Activated T-helper 2 cell treated with anti-CD3 and anti-CD28 coated beads, Interferon-gamma antibody, Interleukin-2, Interleukin-4, amounts not matched to agents 10 μg/mL and 5 μg/mL and 100 μg/mL, durations not matched to agents 14 hours and 24 hours and 36 hours (primary cell): ENCODE measurements around the gene ST3GAL3. TPM values are rescaled to one million over a fixed set of nuclear protein-coding genes. Genes with fewer than 3 reads are reported as not detected.
A peak's percentile ranks its signal among the peaks of the same experiment; 100 is the strongest.

ENCODE experiments used
- DNase-seq: peaks from one replicate; pipeline ENCODE4 v3.0.0; 2021; ENCODE audit warnings: low spot score
- H3K27ac Mint-ChIP-seq: one replicate; pipeline ENCODE4 v1.8.0; 2021; ENCODE audit warnings: mixed read lengths
- H3K27me3 Mint-ChIP-seq: one replicate; pipeline ENCODE4 v1.8.0; 2021; ENCODE audit warnings: low read depth, mixed read lengths
- H3K36me3 Mint-ChIP-seq: one replicate; pipeline ENCODE4 v1.8.0; 2021; ENCODE audit warnings: low read depth, mixed read lengths
- H3K4me1 Mint-ChIP-seq: one replicate; pipeline ENCODE4 v1.8.0; 2021; ENCODE audit warnings: low read depth, mixed read lengths
- H3K4me3 Mint-ChIP-seq: one replicate; pipeline ENCODE4 v1.8.0; 2021; ENCODE audit warnings: low read depth, mild to moderate bottlenecking, moderate library complexity, mixed read lengths
- H3K9me3 Mint-ChIP-seq: one replicate; pipeline ENCODE4 v1.8.0; 2021; ENCODE audit warnings: mixed read lengths
- intact Hi-C: fragments of 100-400 bp; cut with micrococcal nuclease; formaldehyde crosslinking; loops from one replicate; pipeline ENCODE4 v1.15.1; 2023
- total RNA-seq: library from RNA; stranded (reverse); gene quantifications from 2 replicates; pipeline ENCODE4 v1.2.3, GENCODE V29; 2022

ST3GAL3 gene
- total RNA-seq, 1 donor from 2014 or later, result 22.0 TPM

DNA sequence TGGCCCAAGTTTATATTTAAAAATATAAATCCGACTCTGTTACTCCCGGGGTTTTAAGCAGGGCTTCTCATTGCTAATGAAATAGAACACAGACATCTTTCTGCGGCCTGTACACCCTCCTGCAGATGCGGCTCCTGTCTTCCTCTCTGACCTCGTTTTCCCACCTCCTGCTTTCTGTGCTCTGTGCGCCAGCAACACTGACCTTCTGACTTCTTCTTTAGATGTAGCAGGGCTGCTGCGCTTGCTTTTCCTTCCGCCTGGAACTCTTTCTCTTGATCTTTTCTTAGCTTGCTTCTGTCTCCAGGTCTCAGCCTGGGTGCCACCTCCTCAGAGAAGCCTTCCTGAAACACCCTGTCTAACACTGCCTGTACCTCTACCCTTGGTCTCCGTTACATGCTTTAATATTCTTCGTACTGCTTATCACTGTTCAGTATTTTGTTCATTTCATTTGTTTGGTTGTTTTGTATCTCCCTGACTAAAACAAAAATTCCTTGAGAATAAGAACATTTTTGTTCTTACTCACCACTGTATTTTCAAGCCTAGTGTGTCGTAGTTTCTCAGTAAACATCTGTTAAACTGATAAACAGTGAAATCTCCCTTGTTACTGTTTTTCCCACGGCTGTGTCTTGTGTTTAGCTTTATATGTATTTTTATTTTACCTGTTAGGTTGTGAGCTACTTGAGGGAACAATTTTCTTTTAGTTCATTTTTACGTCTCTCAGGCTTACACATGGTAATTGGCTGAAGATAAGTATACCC lies 79.0 kb downstream of the ST3GAL3 start:
- no peak overlapping the region for H3K27ac Mint-ChIP-seq
- H3K27me3 Mint-ChIP-seq, result no peaks in the 10 kb centered on the region
- intact Hi-C loops, result no loop called here
- no peaks in the 10 kb centered on the region for H3K9me3 Mint-ChIP-seq
- peaks cover 17% of the 10 kb centered on the region for H3K4me1 Mint-ChIP-seq
- H3K4me3 Mint-ChIP-seq, result no peak overlapping the region
- peaks cover 3% of the 10 kb centered on the region for H3K36me3 Mint-ChIP-seq
- DNase-seq, result no peak

DNA sequence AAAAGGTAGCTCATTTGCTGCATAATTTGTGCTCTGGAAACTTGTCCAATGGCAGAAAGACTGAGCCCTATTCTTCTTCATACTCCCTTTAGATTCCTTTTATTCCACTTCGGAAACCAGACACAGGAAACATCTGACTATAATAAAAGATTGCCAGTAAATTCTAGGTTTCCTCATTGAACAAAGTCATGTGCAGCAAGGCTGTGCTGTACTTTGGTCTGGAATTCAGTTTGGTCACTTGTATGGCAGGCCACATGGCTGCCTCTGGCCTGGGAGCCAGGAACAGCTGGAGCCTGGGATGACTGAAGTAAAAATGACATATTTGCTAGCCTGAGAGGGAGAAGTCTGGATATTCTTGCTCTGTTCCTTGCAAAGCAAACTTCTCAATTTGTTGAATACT lies 79.6 kb downstream of the ST3GAL3 start:
- intact Hi-C loops, result no loop called here
- Mint-ChIP-seq H3K27me3 (no peaks in the 10 kb centered on the region), H3K4me3 (no peak overlapping the region), H3K9me3 (no peaks in the 10 kb centered on the region), H3K36me3 (no peaks in the 10 kb centered on the region), H3K4me1 (peaks cover 17% of the 10 kb centered on the region), H3K27ac (no peak overlapping the region)
- DNase-seq, result no peak

DNA sequence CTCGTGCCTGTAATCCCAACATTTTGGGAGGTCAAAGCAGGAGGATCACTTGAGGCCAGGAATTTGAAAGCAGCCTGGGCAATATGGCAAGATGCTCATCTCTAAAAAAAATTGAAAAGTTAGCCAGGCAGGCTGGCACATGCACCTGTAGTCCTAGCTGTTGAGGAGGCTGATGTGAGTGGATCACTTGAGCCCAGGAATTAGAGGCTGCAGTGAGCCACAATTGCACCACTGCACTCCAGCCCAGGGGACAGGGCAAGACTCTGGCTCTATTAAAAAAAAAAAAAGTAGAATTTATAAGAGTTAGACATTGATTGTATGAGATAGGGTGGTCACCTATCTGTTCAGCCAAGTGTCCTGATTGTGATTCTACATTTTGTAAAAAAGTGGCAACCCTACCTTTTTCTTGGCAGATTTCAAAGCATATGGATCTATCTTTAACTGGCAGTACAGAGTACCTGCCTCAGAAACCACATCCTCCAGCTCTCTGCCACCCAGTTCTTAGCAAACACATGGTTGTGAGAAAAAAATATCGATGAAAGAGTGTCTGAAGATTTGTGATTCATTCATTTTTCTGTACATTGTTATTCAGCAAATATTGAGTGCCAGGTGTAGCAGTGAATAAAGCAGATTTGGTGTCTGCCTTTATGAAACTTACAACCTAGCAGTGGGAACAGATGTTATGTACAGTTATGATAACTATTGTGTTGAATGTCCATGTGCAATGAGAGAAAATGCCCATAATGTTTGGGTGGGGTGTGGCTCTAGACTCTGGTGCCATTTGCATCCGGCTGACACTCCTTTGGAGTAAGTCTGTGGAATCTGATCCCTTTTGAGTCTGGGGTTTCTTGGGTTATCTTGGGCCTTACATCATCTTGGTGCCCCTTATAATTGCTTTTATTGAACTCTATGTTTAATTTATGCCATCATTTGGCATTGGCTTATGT lies 82.5 kb downstream of the ST3GAL3 start:
- no peak overlapping the region for H3K4me3 Mint-ChIP-seq

DNA sequence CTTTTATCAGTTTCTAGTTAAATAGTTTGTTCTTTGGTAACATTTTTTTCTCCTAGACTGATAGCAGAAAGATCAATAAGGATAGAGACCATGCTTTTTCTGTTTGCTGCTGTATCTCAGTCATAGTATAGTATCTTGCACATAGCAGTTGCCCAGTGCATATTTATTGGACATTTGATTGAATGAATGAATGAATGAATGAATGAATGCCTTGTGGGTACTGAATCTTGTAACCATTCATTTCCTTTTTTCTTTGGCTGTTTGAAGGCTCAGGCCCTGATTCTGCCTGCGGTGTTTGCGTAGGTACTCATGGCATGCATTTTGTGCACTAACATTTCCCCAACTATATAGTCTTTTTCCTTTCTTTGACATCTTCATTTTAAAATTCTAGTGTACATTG lies 83.9 kb downstream of the ST3GAL3 start:
- H3K27ac Mint-ChIP-seq, result no peak overlapping the region
- H3K27me3 Mint-ChIP-seq, result no peaks in the 10 kb centered on the region
- DNase-seq, result no peak
- intact Hi-C loops, result no loop called here
- peaks cover 2% of the 10 kb centered on the region for H3K36me3 Mint-ChIP-seq
- H3K4me3 Mint-ChIP-seq, result no peak overlapping the region
- H3K4me1 Mint-ChIP-seq, result peaks cover 8% of the 10 kb centered on the region
- no peaks in the 10 kb centered on the region for H3K9me3 Mint-ChIP-seq

More for the DNA sequence above, 82.5 kb downstream of the ST3GAL3 start:
- Mint-ChIP-seq H3K27me3 (no peaks in the 10 kb centered on the region), H3K9me3 (no peaks in the 10 kb centered on the region), H3K27ac (no peak overlapping the region), H3K36me3 (peaks cover 2% of the 10 kb centered on the region), H3K4me1 (peaks cover 8% of the 10 kb centered on the region)
- no peak for DNase-seq
- intact Hi-C loops, result no loop called here

DNA sequence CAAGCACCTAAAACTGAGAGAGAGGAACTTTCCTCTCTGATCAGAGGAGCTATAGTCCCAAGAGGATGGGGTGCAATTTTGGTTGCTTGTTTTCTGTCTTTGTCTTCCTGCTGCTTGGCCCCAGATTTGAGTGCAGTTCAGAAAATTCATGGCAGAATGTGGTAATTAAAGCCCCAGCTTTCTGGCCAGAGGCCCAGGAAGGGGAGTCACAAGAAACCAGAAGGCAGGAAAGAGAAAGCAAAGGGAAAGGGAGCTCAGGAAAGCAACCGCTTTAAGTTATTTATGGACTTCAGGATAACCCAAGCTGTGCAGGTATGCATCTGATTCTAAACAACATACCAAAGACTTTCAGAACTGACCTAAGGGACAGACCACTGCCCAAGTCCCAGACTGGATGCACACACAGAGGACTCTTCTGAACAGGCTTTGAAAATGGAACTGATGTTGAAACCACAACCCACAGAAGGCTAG lies 88.8 kb downstream of the ST3GAL3 start:
- H3K27ac Mint-ChIP-seq, result no peak overlapping the region
- no peak for DNase-seq
- no peak overlapping the region for H3K4me3 Mint-ChIP-seq
- H3K36me3 Mint-ChIP-seq, result peaks cover 2% of the 10 kb centered on the region
- H3K9me3 Mint-ChIP-seq, result no peaks in the 10 kb centered on the region
- intact Hi-C loops, result no loop called here
- peaks cover 10% of the 10 kb centered on the region for H3K4me1 Mint-ChIP-seq
- no peaks in the 10 kb centered on the region for H3K27me3 Mint-ChIP-seq

DNA sequence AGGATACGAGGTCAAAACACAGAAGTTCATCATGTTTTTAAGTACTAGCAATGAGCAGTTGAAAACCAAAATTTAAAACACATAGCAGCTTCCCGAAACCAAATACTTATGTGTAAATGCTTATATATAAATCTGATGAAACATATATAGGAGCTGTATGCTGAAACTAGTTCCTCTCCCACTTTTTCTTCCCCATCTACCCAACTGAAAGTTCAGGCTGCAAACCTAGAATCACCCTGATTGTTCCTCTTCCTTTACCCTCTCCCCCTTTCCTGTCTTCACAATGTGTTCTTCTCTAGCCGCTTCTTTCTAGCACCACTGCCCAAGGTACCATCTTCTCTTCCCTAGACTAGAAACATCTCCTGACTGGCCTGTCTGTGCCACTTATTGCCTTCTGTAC lies 90.6 kb downstream of the ST3GAL3 start:
- H3K4me1 Mint-ChIP-seq, result peaks cover 10% of the 10 kb centered on the region
- intact Hi-C loops, result no loop called here
- H3K27me3 Mint-ChIP-seq, result no peaks in the 10 kb centered on the region
- H3K36me3 Mint-ChIP-seq, result no peaks in the 10 kb centered on the region
- no peaks in the 10 kb centered on the region for H3K9me3 Mint-ChIP-seq
- no peak overlapping the region for H3K27ac Mint-ChIP-seq
- DNase-seq, result no peak
- no peak overlapping the region for H3K4me3 Mint-ChIP-seq

DNA sequence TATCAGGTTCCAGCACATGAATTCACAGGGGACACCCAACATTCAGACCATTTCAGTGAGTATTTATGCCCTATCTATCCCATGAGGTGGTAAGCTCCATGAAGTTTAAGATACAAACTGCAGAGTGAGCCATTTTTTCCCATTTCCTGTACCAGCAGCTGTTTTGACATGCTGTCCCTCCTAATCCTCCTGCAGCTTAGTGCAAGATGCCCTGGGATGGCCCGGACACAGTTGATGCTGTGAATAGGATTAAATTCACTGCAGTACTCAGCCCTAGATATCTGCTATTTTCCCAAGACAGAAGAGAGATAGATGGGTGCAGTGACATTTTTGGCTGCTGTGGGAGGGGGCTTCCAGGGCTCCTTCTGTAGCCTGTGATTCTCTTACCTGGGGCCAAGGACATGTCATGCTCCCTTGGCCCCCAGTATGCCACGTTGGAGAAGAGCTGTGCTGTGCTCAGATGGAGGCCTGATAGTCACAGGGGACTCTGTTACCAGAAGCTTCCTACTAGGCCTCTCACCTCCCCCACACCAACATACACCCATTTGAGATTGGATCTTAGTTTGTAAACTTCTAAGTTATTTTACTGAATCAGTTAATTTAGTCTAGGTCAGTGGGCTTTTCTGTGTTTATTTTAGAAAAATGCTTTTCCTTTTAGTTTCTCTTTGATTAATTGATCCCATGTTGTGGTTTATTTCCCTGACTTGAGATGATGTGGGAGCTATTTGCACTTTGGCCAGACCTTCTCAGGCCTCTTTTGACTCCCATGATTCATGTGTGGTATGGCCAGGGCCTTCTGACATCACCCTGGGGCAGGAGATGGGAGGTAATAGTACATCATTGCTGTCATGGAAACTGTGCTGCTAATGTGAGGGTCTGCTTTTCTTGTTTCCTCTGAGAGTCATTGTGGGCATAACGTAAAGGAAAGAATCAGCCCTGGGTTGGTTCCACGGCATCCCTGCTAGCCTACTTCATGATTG lies 92.6 kb downstream of the ST3GAL3 start:
- Mint-ChIP-seq H3K9me3 (no peaks in the 10 kb centered on the region), H3K27me3 (no peaks in the 10 kb centered on the region), H3K27ac (peak overlapping the region; percentile 67), H3K4me1 (peaks cover 10% of the 10 kb centered on the region), H3K4me3 (no peak overlapping the region), H3K36me3 (no peaks in the 10 kb centered on the region)
- no peak for DNase-seq
- intact Hi-C loops, result no loop called here

DNA sequence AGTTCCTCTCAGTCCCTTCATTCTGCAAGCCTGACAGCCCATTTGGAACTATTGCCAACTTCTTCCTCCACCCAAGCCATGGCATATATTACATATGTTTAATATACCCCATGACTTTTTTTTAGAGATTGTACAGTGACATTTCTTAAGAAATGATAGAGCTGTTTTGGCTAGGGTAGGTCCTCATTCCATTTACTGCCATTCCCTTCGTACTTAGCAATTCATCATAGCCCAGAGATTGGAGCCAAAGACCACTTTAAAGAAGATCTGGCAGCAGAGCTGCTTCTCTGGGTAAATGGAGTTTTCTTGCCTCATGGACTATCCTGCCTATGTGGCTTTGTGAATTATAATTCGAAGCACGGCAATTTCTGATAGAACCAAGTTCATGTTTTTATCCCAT lies 93.4 kb downstream of the ST3GAL3 start:
- Mint-ChIP-seq H3K36me3 (no peaks in the 10 kb centered on the region), H3K27ac (peak overlapping the region; percentile 67)

DNA sequence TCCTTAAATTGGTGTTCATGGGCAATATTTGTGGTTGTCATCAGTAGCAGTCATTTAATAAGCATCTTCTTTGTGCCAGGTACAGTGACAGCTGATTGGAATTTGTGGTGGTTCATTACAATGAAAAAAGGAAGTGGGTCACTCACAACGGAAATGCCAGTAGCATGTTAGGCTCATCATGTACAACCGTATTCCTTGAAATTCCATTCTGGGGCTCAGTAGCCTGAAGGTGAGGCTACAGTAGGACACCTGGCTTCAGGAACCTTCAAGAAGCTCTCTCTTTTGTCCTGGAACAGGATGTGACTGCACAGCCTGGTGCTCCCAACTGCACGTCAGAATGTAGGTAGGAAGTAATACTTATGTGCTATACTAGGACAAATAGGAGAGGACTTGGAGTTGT lies 93.9 kb downstream of the ST3GAL3 start:
- Mint-ChIP-seq H3K27me3 (no peaks in the 10 kb centered on the region), H3K27ac (no peak overlapping the region), H3K9me3 (no peaks in the 10 kb centered on the region), H3K4me3 (no peak overlapping the region), H3K36me3 (no peaks in the 10 kb centered on the region), H3K4me1 (peaks cover 10% of the 10 kb centered on the region)
- intact Hi-C loops, result no loop called here
- DNase-seq, result no peak

More for the DNA sequence above, 93.4 kb downstream of the ST3GAL3 start:
- DNase-seq, result no peak
- H3K4me1 Mint-ChIP-seq, result peaks cover 10% of the 10 kb centered on the region
- intact Hi-C loops, result no loop called here
- no peak overlapping the region for H3K4me3 Mint-ChIP-seq
- no peaks in the 10 kb centered on the region for H3K27me3 Mint-ChIP-seq
- H3K9me3 Mint-ChIP-seq, result no peaks in the 10 kb centered on the region

DNA sequence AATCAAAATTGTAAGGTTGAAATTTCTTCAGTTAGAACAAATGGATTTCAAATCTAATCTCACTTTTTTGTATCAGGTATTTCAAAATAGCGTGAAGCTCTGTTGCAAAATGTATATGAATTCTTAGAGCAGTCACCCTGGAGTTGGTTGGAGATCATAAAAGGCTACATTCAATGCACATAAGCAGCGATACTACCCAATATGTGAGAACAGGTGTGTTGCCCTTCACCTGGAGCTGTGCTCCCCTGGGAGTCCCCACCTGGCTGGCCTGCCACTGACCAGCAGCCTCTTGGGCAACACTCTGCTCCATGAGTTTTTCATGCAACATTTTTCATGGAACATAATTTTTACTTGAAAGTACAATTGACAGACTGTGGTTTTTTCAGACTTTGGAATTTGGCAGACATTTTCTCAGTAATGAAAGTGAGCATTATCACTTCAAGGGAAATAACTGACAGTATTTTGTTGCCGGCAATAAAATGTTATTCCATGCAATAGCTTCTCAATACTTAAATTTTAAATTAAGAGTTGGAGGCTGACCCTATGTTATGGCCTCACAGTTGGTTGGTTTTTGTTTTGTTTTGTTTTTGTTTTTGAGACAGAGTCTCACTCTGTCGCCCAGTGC lies 95.1 kb downstream of the ST3GAL3 start:
- Mint-ChIP-seq H3K36me3 (peaks cover 6% of the 10 kb centered on the region), H3K27ac (no peak overlapping the region), H3K4me1 (peaks cover 10% of the 10 kb centered on the region), H3K9me3 (peaks cover 2% of the 10 kb centered on the region), H3K27me3 (no peaks in the 10 kb centered on the region), H3K4me3 (no peak overlapping the region)
- DNase-seq, result no peak
- intact Hi-C loops, result no loop called here

DNA sequence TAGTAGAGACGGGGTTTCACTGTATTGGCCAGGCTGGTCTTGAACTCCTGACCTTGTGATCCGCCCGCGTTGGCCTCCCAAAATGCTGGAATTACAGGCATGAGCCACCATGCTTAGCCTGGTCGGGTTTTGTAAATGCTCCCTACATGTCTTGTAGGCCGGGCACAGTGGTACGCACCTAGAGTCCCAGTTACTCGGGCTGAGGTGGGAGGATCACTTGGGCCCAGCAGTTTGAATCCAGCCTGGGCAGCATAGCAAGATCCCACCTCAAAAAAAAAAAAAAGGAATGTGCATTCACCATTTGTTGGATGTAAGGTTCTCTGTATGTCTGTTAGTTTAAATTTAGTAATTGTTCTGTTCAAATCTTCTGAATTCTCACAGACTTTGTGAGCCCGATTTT lies 95.8 kb downstream of the ST3GAL3 start:
- H3K9me3 Mint-ChIP-seq, result peaks cover 7% of the 10 kb centered on the region
- no peaks in the 10 kb centered on the region for H3K27me3 Mint-ChIP-seq
- H3K4me3 Mint-ChIP-seq, result no peak overlapping the region
- no peak overlapping the region for H3K27ac Mint-ChIP-seq
- H3K36me3 Mint-ChIP-seq, result peaks cover 11% of the 10 kb centered on the region
- DNase-seq, result no peak
- intact Hi-C loops, result no loop called here
- peaks cover 10% of the 10 kb centered on the region for H3K4me1 Mint-ChIP-seq

DNA sequence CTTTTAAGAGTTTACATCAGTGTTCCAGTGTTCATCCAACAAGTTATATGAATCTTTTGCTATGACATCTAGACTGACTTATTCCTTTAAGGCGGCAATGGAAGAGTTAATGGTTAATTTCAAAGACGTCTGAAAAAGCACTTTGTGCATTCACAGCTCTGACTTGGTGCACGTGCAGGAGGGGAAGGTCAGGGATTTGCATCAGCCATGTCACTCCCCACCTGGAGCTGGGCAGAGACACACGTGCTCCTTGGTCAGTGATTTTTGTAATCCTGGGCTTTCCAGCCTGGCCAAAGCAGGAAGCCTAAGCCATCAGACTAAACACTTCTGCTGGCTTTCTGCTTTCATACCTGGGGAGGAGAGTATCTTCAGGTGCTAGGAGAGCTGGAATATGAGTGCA lies 96.3 kb downstream of the ST3GAL3 start:
- Mint-ChIP-seq H3K4me3 (no peak overlapping the region), H3K36me3 (peaks cover 16% of the 10 kb centered on the region), H3K9me3 (peaks cover 12% of the 10 kb centered on the region), H3K4me1 (peaks cover 10% of the 10 kb centered on the region), H3K27me3 (no peaks in the 10 kb centered on the region), H3K27ac (no peak overlapping the region)
- no peak for DNase-seq
- intact Hi-C loops, result no loop called here
